ENCODE measurements around the gene CCDC197. TPM values are rescaled to one million over a fixed set of nuclear protein-coding genes. Genes with fewer than 3 reads are reported as not detected.

Gene CCDC197
- total RNA-seq, 2 donors from 2014 or later: 0.20 to 0.49 TPM

DNA sequence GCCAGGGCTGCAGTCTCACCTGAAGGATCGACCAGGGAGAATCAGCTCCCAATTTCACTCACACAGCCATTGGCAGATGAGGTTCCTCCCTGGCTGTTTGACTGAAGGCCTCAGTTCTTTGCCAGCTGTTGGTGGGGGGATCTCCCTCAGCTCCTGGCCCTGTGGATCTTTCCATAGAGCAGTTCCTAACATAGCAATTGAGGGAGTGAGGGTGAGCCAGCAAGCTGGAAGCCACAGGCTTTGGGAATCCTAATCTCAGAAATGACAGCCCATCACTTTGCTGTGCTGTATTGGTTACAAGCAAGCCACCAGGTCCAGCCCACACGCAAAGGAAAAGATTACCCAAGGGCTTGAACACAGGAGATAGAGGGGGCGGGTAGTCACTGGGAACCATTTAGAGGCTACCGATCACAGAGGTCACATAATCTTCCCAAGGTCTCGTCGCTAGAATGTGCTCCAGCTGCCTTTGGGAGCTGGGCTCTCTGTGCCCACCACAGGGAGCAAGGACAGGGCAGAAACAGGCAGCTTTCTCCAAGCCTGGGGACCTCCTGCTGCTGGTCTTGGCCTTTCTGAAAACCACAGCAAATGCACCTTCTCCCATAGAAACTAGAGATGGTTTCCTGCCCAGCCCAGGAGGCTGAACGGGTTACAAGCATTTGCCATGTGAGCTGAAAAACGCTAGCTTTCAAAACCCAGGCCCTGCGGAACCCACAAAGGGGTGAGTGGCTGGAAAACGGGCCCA lies 24.5 kb downstream of the CCDC197 start:
- no peak for DNase-seq (ENCODE audit: low spot score in 2 of 2)
- H3K27ac Mint-ChIP-seq: peak overlapping the region in 1 of 2 donors; percentile 33
- H3K36me3 Mint-ChIP-seq: no peaks in the 10 kb centered on the region
- peak in 1 of 2 donors; percentile 38 for ATAC-seq
- no peaks in the 10 kb centered on the region for H3K9me3 Mint-ChIP-seq

DNA sequence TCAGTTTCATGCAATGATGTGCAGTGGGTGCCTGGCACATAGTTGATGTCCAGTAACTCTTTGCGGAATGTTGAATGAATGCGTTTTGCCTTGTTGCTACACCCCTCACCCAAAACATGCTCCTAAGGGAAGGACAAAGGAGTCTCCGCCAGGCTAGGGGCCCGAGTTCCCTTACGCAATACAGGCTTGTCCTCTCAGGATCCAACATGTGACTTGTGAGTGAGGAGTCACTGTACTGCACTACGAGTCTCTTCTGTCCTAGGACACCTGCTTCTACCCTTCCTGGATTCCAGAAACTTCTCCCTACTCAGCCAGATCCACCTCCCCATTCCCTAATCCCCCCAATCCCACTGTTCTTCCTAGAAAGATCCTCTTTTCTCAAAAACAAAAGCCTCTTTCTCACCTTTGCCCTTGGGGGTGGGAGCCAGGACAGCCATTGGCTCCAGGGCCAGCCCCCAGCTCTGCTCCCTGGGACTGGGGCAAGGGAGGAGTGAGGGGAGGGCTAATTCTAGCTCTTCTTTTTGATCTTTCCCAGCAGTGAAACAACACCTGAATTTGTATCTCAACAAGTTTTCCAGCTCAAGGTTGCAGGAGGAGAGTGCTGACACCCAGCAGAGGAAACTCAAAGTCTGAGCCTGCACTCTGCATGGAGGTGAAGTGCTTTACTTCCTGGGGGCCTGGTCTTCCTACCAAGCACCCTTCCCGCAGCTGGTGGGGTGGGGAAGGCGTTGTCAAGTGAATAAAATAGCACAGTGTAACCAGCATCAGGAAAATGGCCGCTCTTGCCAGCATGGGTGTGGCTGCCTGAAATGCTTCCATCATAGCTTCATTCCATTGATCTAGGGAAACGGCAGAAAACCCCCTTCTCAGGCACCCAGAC lies 25.7 kb downstream of the CCDC197 start:
- H3K9me3 Mint-ChIP-seq: no peaks in the 10 kb centered on the region
- no peak for DNase-seq (ENCODE audit: low spot score in 2 of 2)
- H3K36me3 Mint-ChIP-seq: no peaks in the 10 kb centered on the region
- no peak for ATAC-seq
- H3K27ac Mint-ChIP-seq: peak overlapping the region in 1 of 2 donors; percentile 21

DNA sequence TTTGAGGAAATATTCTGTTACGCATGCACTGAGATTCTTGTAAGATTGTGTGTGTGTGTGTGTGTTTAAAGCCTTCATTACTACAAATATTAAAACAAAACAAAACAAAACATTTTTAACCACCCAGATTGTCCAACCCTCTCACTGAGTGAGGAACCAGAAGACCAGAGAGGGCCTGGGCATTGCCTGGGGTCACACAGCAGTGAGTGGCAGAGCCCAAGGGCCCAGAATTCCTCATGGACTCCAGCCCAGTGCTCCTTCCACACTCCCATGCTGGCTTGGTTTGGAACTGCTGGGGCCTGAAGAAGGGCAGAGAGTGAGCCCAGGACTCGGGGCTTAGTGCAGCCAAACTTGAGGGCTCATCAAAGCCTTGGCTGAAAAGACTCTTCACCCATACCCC lies 27.4 kb downstream of the CCDC197 start:
- Mint-ChIP-seq H3K9me3 (peaks cover 0 to 1% of the 10 kb centered on the region in 2 donors), H3K27ac (no peak overlapping the region), H3K36me3 (no peaks in the 10 kb centered on the region)
- ATAC-seq: no peak
- no peak for DNase-seq (ENCODE audit: low spot score in 2 of 2)

DNA sequence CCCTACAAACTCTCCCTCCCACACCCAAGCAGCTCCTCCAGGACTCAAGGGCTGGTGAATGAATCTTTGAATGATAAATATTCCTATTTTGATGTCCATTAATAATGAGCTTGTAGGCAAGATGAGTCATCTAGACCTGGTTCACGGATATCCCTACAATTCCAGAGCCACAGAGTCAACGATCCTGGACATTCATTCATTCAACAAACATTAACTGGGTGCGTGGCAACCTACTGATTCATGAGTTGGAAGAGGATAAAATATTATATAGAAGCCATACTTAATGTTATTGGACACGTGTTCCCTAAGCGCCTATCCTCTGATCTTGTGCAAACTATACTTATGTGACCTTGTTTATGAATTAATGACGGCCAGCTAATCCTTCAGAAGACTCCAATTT lies 28.6 kb downstream of the CCDC197 start:
- no peaks in the 10 kb centered on the region for H3K36me3 Mint-ChIP-seq
- no peak for DNase-seq (ENCODE audit: low spot score in 2 of 2)

DNA sequence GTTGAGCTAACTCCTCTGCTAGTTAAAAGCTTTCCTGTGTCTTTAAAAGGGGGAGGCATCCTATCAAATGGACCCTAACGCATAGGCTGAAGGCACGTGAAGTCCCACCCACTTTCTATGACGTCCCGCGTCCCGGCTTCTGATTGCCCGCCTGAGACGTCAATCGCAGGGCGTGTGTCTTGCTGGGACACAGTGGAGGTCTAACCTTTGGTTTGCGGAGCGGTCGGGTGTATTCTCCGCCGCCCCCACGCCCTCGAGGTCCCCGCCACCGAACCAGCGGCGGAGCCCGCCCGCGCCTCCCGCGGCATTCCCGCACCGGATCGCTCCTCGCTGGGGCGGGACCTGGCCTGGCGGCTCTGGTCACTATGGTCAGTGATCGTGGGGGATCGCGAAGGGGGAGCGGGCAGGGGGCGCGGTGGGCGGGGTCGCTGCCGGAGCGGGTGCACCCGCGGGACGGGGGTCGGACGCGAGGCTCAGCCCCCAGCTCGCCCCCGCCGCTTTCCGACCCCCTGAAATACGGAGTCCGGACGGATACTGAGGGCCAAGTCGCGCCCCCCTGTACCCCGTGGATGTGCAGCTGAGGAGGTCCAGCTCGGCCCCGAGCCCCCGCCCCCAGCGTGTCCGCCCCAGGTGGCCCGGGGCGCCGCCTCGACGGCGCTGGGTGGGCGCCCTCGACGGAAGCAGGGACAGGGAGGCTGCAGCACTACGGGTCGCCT lies 29.2 kb downstream of the CCDC197 start, which contains the start of gene OTUB2:
Gene OTUB2, plus strand, starts transcription at position 168 of the 716 bp plus-strand sequence. Its CDS starts 198 bp downstream, at position 366.
- ATAC-seq: peak; percentile 98
- no peaks in the 10 kb centered on the region for H3K36me3 Mint-ChIP-seq
- peaks cover 0 to 5% of the 10 kb centered on the region in 2 donors for H3K9me3 Mint-ChIP-seq
- H3K27ac Mint-ChIP-seq: no peak within 1 kb of the TSS
- peak; percentile 91 to 97 for DNase-seq (ENCODE audit: low spot score in 2 of 2)

More for the DNA sequence above, 28.6 kb downstream of the CCDC197 start:
- H3K9me3 Mint-ChIP-seq: peaks cover 0 to 5% of the 10 kb centered on the region in 2 donors
- ATAC-seq: no peak
- H3K27ac Mint-ChIP-seq: no peak overlapping the region

DNA sequence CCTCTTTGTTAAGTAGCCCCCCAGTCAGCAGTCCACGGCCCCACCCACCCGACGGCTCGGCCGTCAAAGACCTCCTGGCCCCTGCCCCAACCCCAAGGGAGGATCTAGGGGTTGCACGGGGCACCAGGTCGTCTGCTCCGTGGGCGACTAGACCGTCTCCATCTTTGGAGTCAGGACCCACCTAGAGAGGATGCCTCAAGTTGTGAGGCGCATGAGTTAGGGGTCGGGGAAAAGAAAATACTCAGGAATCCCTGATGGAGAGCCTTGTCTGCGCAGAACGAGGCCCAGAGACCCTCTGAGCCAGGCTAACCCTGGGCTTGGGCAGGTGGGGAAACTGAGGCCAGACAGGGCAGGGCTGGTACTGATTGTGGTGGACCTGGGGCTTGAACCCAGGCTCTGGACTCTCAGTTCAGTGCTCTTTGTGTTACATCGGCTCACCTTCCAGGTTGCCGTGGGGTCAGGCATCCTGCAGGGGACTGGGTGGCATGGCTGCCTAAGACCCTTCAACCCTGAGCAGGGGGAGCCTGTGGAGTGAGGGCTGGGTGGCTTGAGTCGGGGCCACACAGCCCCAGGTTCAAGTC lies 29.9 kb downstream of the CCDC197 start:
- H3K36me3 Mint-ChIP-seq: no peaks in the 10 kb centered on the region
- H3K27ac Mint-ChIP-seq: no peak overlapping the region
- H3K9me3 Mint-ChIP-seq: peaks cover 0 to 5% of the 10 kb centered on the region in 2 donors
- no peak for ATAC-seq
- DNase-seq (ENCODE audit: low spot score in 2 of 2): no peak

DNA sequence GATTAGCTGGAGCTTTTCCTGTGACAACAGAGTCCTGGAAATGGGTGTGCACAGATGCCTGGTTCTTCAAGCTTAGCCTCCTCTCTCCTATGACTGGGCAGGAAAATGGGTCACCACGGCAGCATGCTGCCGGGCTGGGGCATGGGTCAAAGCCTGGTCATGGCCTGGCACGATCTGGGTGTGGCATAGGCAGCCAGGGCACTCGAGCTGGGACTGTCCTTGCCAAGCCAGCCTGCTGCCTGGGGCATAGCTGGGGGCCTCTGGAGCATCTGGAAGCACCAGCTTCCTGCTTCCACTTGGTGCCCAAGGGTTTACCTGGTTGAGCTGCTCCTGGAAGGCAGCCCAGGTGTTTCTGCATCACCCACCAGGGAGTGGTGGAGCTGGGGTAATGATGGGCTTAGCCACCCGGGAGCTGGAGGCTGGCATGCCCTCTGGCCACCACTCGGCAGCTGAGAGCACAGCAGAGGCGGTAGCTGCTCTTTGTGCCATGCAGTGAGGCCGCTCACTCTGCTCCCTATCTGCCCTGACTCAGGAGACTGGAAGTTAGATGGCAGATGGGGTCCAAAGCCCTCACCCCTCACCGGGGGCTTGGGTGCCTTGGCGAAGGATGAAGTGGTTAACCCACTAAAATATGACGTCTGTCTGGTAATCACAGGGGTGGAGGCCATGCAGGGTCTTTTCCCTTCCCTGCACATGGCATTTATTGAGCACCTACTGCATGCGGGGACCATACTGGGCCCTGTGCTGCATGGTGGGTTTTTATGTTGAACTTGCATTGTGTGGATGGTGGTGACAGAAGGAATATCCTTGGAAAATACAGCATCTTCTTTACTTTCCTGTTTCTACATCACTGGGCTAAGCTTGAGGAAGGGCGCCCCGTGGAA lies 30.7 kb downstream of the CCDC197 start:
- H3K9me3 Mint-ChIP-seq: peaks cover 0 to 5% of the 10 kb centered on the region in 2 donors
- H3K27ac Mint-ChIP-seq: no peak overlapping the region
- no peaks in the 10 kb centered on the region for H3K36me3 Mint-ChIP-seq
- DNase-seq (ENCODE audit: low spot score in 2 of 2): no peak
- ATAC-seq: no peak

DNA sequence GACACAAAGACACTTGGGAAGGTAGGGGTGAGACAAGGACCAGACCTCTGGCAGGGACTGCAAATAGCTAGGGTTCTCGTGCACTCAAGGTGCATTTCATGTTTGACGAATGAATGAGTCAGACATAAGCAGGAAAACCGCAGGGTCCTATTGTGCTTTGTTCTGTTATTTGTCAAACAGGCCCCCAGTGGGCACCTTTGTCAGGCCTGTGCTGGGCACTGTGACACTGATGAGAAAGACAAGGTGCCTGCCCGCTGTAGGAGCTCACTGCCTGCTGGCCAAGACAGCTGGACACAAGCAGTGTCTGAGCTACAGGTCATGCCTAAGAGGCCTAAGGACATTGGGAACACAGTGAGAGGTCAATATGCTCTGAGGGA lies 31.3 kb downstream of the CCDC197 start:
- H3K27ac Mint-ChIP-seq: peak overlapping the region in 1 of 2 donors; percentile 46
- H3K9me3 Mint-ChIP-seq: peaks cover 0 to 5% of the 10 kb centered on the region in 2 donors
- DNase-seq (ENCODE audit: low spot score in 2 of 2): peak in 1 of 2 donors; percentile 25
- ATAC-seq: peak; percentile 19 to 36
- H3K36me3 Mint-ChIP-seq: no peaks in the 10 kb centered on the region

DNA sequence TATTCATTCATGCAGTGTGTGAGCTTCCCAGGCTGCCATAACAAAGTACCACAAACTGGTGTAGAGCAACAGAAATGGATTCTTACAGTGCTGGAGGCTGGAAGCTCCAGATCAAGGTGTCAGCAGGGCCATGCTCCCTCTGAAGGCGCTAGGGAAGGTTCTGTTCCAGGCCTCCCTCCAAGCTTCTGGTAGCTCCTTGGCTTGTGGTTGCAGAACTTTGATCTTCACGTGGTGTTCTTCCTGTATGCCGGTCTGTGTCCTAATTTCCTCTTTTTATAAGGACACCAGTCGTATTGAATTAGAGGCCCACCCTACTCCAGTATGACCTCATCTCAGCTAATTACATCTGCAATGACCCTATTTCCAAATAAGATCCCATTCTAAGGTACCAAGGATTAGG lies 32.2 kb downstream of the CCDC197 start:
- Mint-ChIP-seq H3K36me3 (no peaks in the 10 kb centered on the region), H3K27ac (no peak overlapping the region), H3K9me3 (peaks cover 0 to 5% of the 10 kb centered on the region in 2 donors)
- ATAC-seq (no peak), DNase-seq (ENCODE audit: low spot score in 2 of 2) (no peak)

DNA sequence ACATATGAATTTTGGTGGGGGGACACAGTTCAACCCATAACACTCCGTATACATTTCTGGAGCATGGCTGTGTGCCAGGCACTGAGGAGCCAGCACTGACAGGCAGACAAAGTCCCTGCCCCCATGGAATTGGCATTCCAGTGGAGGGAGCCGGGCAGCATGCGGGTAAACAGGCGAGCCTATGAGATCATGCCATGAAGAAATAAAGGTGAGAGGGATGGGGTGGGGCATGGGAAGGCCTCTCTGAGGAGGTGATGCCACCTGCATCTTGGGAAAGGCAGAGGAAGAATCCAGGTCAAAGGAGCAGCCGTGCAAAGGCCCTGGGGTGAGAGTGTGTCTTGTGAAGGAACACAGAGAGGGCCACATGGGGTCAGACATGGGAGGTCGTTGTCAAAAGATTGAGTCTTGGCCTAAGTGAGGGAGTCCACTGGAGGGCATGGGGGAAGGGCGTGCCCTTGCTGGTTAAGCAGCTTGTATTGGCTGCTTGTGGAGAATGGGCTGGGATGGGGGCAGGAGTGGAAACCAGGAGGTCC lies 32.6 kb downstream of the CCDC197 start:
- Mint-ChIP-seq H3K36me3 (no peaks in the 10 kb centered on the region), H3K27ac (no peak overlapping the region), H3K9me3 (peaks cover 0 to 5% of the 10 kb centered on the region in 2 donors)
- no peak for DNase-seq (ENCODE audit: low spot score in 2 of 2)
- ATAC-seq: no peak

DNA sequence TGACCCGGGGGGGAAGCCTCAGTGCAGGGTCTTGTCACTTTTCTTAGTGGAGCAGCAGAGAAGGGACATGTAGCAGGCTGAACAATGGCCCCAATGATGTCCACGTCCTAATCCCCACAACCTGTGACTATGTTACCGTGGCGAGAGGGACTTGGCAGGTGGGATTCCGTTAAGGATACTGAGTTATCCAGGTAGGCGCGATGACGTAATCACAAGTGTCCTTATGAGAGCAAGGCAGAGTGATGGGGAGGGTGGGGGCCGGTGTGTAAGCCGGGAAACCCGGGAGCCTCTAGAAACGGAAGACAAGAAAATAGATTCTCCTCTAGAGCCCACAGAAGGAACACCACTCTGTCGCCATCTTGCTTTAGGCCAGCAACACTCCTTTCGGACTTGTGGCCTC lies 33.5 kb downstream of the CCDC197 start:
- no peak for ATAC-seq
- Mint-ChIP-seq H3K36me3 (no peaks in the 10 kb centered on the region), H3K27ac (no peak overlapping the region), H3K9me3 (peaks cover 0 to 5% of the 10 kb centered on the region in 2 donors)
- no peak for DNase-seq (ENCODE audit: low spot score in 2 of 2)

DNA sequence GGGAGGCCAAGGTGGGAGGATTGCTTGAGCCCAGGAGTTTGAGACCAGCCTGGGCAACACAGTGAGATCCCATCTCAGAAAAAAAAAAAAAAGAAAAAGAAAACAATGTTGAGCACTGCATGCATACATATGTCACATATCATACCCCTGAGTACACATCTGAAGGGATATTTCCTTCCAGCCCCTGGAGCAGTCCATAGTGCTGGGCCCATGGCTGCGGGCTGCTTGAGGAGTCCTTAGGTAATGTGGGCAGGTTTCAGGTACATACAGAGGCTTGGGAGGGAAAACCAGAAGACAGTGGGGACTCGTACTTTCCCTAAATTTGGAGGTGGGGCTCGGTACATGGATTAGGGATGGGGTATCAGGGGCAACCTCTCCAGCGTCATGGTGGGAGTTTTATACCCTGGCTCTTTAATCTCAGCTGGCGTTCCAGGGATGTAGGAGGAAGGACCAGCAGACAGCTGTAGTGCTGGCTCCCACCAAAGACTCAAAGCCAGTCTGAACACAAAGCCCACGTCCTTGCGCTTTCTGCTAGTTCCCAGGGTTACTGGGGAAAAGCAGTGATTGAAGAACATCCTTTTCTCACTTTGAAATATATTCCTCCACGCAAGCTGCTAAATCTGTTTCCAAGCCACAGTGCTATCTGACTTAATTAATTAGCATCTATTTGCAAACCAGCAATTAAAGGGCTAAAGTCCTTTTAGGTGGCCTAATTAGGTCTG lies 34.2 kb downstream of the CCDC197 start:
- H3K36me3 Mint-ChIP-seq: no peaks in the 10 kb centered on the region
- no peak for ATAC-seq
- peaks cover 0 to 5% of the 10 kb centered on the region in 2 donors for H3K9me3 Mint-ChIP-seq
- no peak overlapping the region for H3K27ac Mint-ChIP-seq
- DNase-seq (ENCODE audit: low spot score in 2 of 2): no peak

DNA sequence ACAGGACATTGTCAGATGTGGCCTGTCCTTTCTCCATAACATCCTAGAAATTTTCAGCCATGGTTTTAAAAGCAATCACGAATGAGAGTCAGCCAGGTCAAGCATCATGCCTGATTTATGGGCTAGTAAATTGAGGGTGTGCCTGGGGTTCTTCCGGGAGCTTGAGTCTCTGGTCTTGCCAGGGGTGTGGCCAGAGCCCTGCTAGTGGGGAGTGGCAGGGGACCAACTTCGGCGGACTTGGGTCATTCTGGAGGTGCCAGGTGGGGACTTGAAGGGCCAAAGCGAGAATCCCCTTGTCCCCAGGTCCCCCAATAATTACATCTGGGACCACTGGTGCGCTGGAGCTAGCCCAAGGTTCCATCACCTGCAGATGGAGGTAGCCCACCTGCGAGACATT lies 34.8 kb downstream of the CCDC197 start:
- ATAC-seq (no peak), DNase-seq (ENCODE audit: low spot score in 2 of 2) (no peak)
- Mint-ChIP-seq H3K36me3 (no peaks in the 10 kb centered on the region), H3K27ac (no peak overlapping the region), H3K9me3 (peaks cover 0 to 5% of the 10 kb centered on the region in 2 donors)

DNA sequence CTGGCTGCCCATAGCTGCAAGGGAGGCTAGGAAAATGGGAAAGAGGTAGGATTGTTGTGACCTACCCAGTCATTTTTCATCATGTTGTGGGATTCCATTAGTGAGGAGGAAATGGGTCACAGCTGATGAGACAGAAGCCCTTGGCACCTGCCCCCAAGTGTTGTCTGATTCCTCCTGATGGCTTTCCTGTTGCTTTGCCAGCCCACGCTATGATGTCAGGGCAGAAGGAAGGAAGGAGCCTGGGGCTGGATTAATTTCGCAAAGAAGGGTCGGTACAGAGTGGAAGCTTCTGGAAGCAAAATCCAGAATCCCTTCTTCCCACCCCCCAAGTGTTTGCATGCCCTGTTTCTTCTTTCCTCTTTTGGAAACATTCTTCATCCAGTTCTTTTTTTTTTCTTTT lies 37.8 kb downstream of the CCDC197 start:
- peaks cover 0 to under 1% of the 10 kb centered on the region in 2 donors for H3K9me3 Mint-ChIP-seq

More for the DNA sequence above, 37.8 kb downstream of the CCDC197 start:
- ATAC-seq (no peak), DNase-seq (ENCODE audit: low spot score in 2 of 2) (no peak)
- Mint-ChIP-seq H3K27ac (peak overlapping the region in 1 of 2 donors; percentile 15), H3K36me3 (no peaks in the 10 kb centered on the region)
